Sigmoid colon (tissue), 7 donors: ENCODE data around the gene KCNAB1. TPM values are rescaled to one million over a fixed set of nuclear protein-coding genes. Genes with fewer than 3 reads are reported as not detected.
"Not testable (repeated sequence)": the region's sequence is repeated elsewhere in the genome, so short reads cannot be mapped to it uniquely, and the experiment has no call there.

Experiments used
- DNase-seq: peaks from one replicate; pipeline ENCODE4 v3.0.0-alpha.2; 2019
- H3K27ac ChIP-seq, 4 donors: fragments of 200-600 bp; sonication (generic); one replicate each; pipeline ENCODE4 v1.5.1; 2016 to 2019; ENCODE audit warnings: mild to moderate bottlenecking in 1 of 4
- H3K27me3 ChIP-seq, 3 donors: fragments of 200-600 bp; sonication (generic); one replicate each; pipeline ENCODE4 v1.5.1; 2019; ENCODE audit warnings: mild to moderate bottlenecking in 1 of 3
- H3K36me3 ChIP-seq, 4 donors: fragments of 200-600 bp; sonication (generic); one replicate each; pipeline ENCODE4 v1.5.1; 2016 to 2019
- H3K4me1 ChIP-seq, 4 donors: fragments of 200-600 bp; sonication (generic); one replicate each; pipeline ENCODE4 v1.5.1; 2017 to 2019
- H3K4me3 ChIP-seq, 4 donors: fragments of 200-600 bp; sonication (generic); one replicate each; pipeline ENCODE4 v1.5.1; 2017 to 2019; ENCODE audit warnings: mild to moderate bottlenecking in 2 of 4, moderate library complexity in 1 of 4
- H3K9me3 ChIP-seq, 4 donors: fragments of 200-600 bp in 3 of 4; sonication (generic) in 3 of 4; one replicate each; pipeline versions ENCODE4 v1.5.1 to v1.6.1; 2013 to 2019
- CTCF ChIP-seq, 4 experiments: fragments of 450-650 bp in 3 of 4; fragments of 200-600 bp in 1 of 4; IDR thresholded peaks; one replicate each; pipeline ENCODE4 v1.5.1; 2016 to 2019; ENCODE audit warnings: antibody characterized with exemption in 4 of 4, mild to moderate bottlenecking in 3 of 4, moderate library complexity in 2 of 4
- EP300 ChIP-seq, 4 donors: sonication (generic); formaldehyde crosslinking; IDR thresholded peaks; one replicate each; pipeline ENCODE4 v1.6.1; 2017; ENCODE audit warnings: antibody characterized with exemption in 4 of 4
- POLR2A ChIP-seq, 2 donors: fragments of 450-650 bp; IDR thresholded peaks; one replicate each; pipeline ENCODE4 v1.6.1; 2016; ENCODE audit warnings: antibody characterized with exemption in 2 of 2, mild to moderate bottlenecking in 2 of 2, moderate library complexity in 2 of 2
- POLR2AphosphoS5 ChIP-seq, 4 donors: sonication (generic); formaldehyde crosslinking; IDR thresholded peaks; one replicate each; pipeline ENCODE4 v1.6.1; 2017; ENCODE audit warnings: antibody characterized with exemption in 4 of 4
- WGBS, 2 donors: extraction: QIAGEN DNeasy Blood & Tissue Kit; methylation state at CpG; one replicate each; pipeline ENCODE4 v1.1.7; 2013; 5-methylcytosine and 5-hydroxymethylcytosine counted together
- intact Hi-C: fragments of 100-400 bp; cut with DNase I; formaldehyde crosslinking; loops from one replicate; pipeline ENCODE4 v1.15.1; 2023
- polyA plus RNA-seq, 3 donors: library from polyadenylated mRNA; stranded (reverse); fragments of 200-250 nt; gene quantifications; one replicate each; pipeline ENCODE4 v1.2.3, GENCODE V29; 2013
- total RNA-seq, 4 donors: library from RNA; depleted of rRNA; stranded (reverse); fragments of >200 nt; gene quantifications; one replicate each; pipeline ENCODE4 v1.1.0, GENCODE V29; 2016
- donor health status: healthy with polysubstance abuse.
- donor health status: Bipolar disorder and iron deficiency.
- donor health status: healthy.

Gene KCNAB1
- total and polyA plus RNA-seq, 7 donors = 1.2 to 5.0 (median 4.3) TPM; not detected in 2

GRCh38 chr3:156559321-156559720, 438.9 kb downstream of the KCNAB1 start:
- peaks cover 0 to under 1% (median 0%) of the 10 kb centered on the region in 4 donors for H3K4me1 ChIP-seq
- no peak overlapping the region for H3K4me3 ChIP-seq
- no peaks in the 10 kb centered on the region for H3K36me3 ChIP-seq
- no peak overlapping the region for H3K27ac ChIP-seq
- WGBS, 2 donors = 76 to 78% methylated on average over 1 of the region's 1 CpG
- TF ChIP-seq CTCF (IDR thresholded peaks at IDR 0.05) (no peak), POLR2A (IDR thresholded peaks at IDR 0.05) (no peak), POLR2AphosphoS5 (IDR thresholded peaks at IDR 0.05) (no peak), EP300 (IDR thresholded peaks at IDR 0.05) (no peak)
- H3K9me3 ChIP-seq = no peaks in the 10 kb centered on the region
- intact Hi-C loops = loop anchor here (5.0 kb wide), 1 partner anchor 48 kb away; no protein-coding TSS in a partner anchor
- no peaks in the 10 kb centered on the region for H3K27me3 ChIP-seq
- no peak for DNase-seq

- no peaks in the 10 kb centered on the region for H3K9me3 ChIP-seq
- no peaks in the 10 kb centered on the region for H3K27me3 ChIP-seq
- no peaks in the 10 kb centered on the region for H3K36me3 ChIP-seq
- H3K27ac ChIP-seq = no peak overlapping the region
- no peak for DNase-seq
- TF ChIP-seq POLR2AphosphoS5 (IDR thresholded peaks at IDR 0.05) (no peak), CTCF (IDR thresholded peaks at IDR 0.05) (no peak), POLR2A (IDR thresholded peaks at IDR 0.05) (no peak)
- WGBS, 2 donors = 62 to 63% methylated on average over 2 of the region's 2 CpGs
- H3K4me1 ChIP-seq = no peaks in the 10 kb centered on the region
- intact Hi-C loops = no loop called here
- H3K4me3 ChIP-seq = no peak overlapping the region
Measured at GRCh38 chr3:156561533-156561932, 441.2 kb downstream of the KCNAB1 start.

GRCh38 chr3:156562486-156562885, 442.1 kb downstream of the KCNAB1 start:
- intact Hi-C loops, H3K4me1 ChIP-seq, H3K27me3 ChIP-seq, H3K9me3 ChIP-seq, H3K27ac ChIP-seq, H3K4me3 ChIP-seq, DNase-seq, H3K36me3 ChIP-seq: not testable (repeated sequence)
- WGBS, 2 donors = 90% methylated on average over 8 of the region's 8 CpGs

- H3K36me3 ChIP-seq = no peaks in the 10 kb centered on the region
- intact Hi-C loops = no loop called here
- H3K4me1 ChIP-seq = no peaks in the 10 kb centered on the region
- 14 to 60% methylated on average over 1 of the region's 1 CpG for WGBS, 2 donors
- DNase-seq = no peak
- TF ChIP-seq POLR2AphosphoS5 (IDR thresholded peaks at IDR 0.05) (no peak), CTCF (IDR thresholded peaks at IDR 0.05) (no peak), POLR2A (IDR thresholded peaks at IDR 0.05) (no peak)
- H3K9me3 ChIP-seq = no peaks in the 10 kb centered on the region
- no peaks in the 10 kb centered on the region for H3K27me3 ChIP-seq
- no peak overlapping the region for H3K27ac ChIP-seq
- H3K4me3 ChIP-seq = no peak overlapping the region
Measured at GRCh38 chr3:156563900-156564682, 443.7 kb downstream of the KCNAB1 start.

GRCh38 chr3:156569016-156569415, 448.6 kb downstream of the KCNAB1 start:
- DNase-seq, H3K9me3 ChIP-seq, H3K36me3 ChIP-seq, intact Hi-C loops, H3K4me3 ChIP-seq, H3K4me1 ChIP-seq, H3K27ac ChIP-seq, H3K27me3 ChIP-seq: not testable (repeated sequence)
- 86 to 92% methylated on average over 8 of the region's 8 CpGs for WGBS, 2 donors

GRCh38 chr3:156569881-156570280, 449.5 kb downstream of the KCNAB1 start:
- DNase-seq, H3K4me1 ChIP-seq, H3K36me3 ChIP-seq, H3K27ac ChIP-seq, H3K27me3 ChIP-seq, intact Hi-C loops, H3K4me3 ChIP-seq, H3K9me3 ChIP-seq: not testable (repeated sequence)
- WGBS, 2 donors = 64% methylated on average over 4 of the region's 4 CpGs
